Neural progenitor cell (in vitro differentiated cells): ENCODE data around the gene SPINK7. TPM values are rescaled to one million over a fixed set of nuclear protein-coding genes. Genes with fewer than 3 reads are reported as not detected.

ENCODE experiments used
- DNase-seq: peaks from one replicate; pipeline ENCODE4 v3.0.0-alpha.2; 2016; ENCODE audit warnings: low spot score
- H2AFZ ChIP-seq: fragments of 200-600 bp; sonication (generic); replicated peaks from 2 replicates; pipeline ENCODE4 v1.6.1; 2016; ENCODE audit warnings: antibody characterized with exemption
- H3F3A ChIP-seq: fragments of 200-600 bp; sonication (generic); 2 replicates; pipeline ENCODE4 v1.6.1; 2016; ENCODE audit warnings: antibody characterized with exemption, low read depth
- H3K27ac ChIP-seq: fragments of 200-600 bp; sonication (generic); 2 replicates; pipeline ENCODE4 v1.5.1; 2016; ENCODE audit warnings: mild to moderate bottlenecking
- H3K27me3 ChIP-seq: fragments of 200-600 bp; sonication (generic); 2 replicates; pipeline ENCODE4 v1.6.1; 2016; ENCODE audit warnings: mild to moderate bottlenecking, moderate library complexity
- H3K36me3 ChIP-seq: fragments of 200-600 bp; sonication (generic); 2 replicates; pipeline ENCODE4 v1.5.1; 2016
- H3K4me1 ChIP-seq: fragments of 200-600 bp; sonication (generic); 2 replicates; pipeline ENCODE4 v1.6.1; 2016; ENCODE audit warnings: mixed run types
- H3K4me2 ChIP-seq: fragments of 200-600 bp; sonication (generic); 2 replicates; pipeline ENCODE4 v1.6.1; 2016
- H3K4me3 ChIP-seq: fragments of 200-600 bp; sonication (generic); 2 replicates; pipeline ENCODE4 v1.5.1; 2016
- H3K79me2 ChIP-seq: fragments of 200-600 bp; sonication (generic); 2 replicates; pipeline ENCODE4 v1.6.1; 2016; ENCODE audit warnings: low read depth
- H3K9ac ChIP-seq: fragments of 200-600 bp; sonication (generic); 2 replicates; pipeline ENCODE4 v1.6.1; 2016
- H3K9me3 ChIP-seq: fragments of 200-600 bp; sonication (generic); 2 replicates; pipeline ENCODE4 v1.5.1; 2016; ENCODE audit warnings: low read depth
- H4K20me1 ChIP-seq: fragments of 200-600 bp; sonication (generic); 2 replicates; pipeline ENCODE4 v1.6.1; 2016; ENCODE audit warnings: low read depth
- H3K27ac Mint-ChIP-seq: 3 replicates; pipeline ENCODE4 v1.8.0; 2021; ENCODE audit warnings: mixed read lengths
- H3K27me3 Mint-ChIP-seq: 2 replicates; pipeline ENCODE4 v1.8.0; 2022; ENCODE audit warnings: low read depth, mild to moderate bottlenecking, inconsistent platforms, moderate library complexity, mixed read lengths; ENCODE audit not compliant: insufficient read depth
- H3K36me3 Mint-ChIP-seq: 3 replicates; pipeline ENCODE4 v1.8.0; 2021; ENCODE audit warnings: mixed read lengths
- H3K4me1 Mint-ChIP-seq: 3 replicates; pipeline ENCODE4 v1.8.0; 2021; ENCODE audit warnings: mixed read lengths
- H3K4me3 Mint-ChIP-seq: 3 replicates; pipeline ENCODE4 v1.8.0; 2021; ENCODE audit warnings: mild to moderate bottlenecking, moderate library complexity, mixed read lengths
- H3K9me3 Mint-ChIP-seq: 3 replicates; pipeline ENCODE4 v1.8.0; 2020; ENCODE audit warnings: mixed read lengths
- EZH2 ChIP-seq: fragments of 200-600 bp; sonication (generic); IDR thresholded peaks from 2 replicates; pipeline ENCODE4 v1.6.1; 2017; ENCODE audit warnings: antibody characterized with exemption, mild to moderate bottlenecking, moderate library complexity
- EZH2phosphoT487 ChIP-seq: fragments of 200-600 bp; sonication (generic); IDR thresholded peaks from 2 replicates; pipeline ENCODE4 v1.6.1; 2017; ENCODE audit warnings: antibody characterized with exemption
- total RNA-seq: library from RNA; depleted of rRNA; stranded (reverse); fragments of >200 nt; gene quantifications from 2 replicates; pipeline ENCODE4 v1.2.3, GENCODE V29; 2015; ENCODE audit warnings: low replicate concordance
- TF ChIP-seq, protein P1 (sequence below): fragments of 200-600 bp; sonication (generic); IDR thresholded peaks from 2 replicates; pipeline ENCODE4 v1.5.1; 2017; ENCODE audit warnings: antibody characterized with exemption, mild to moderate bottlenecking

SPINK7 gene
- total RNA-seq, 1 donor from 2014 or later: not detected

- Histone ChIP-seq H3K4me3 (no peak overlapping the region), H3F3A (no peaks in the 10 kb centered on the region), H3K4me2 (no peak overlapping the region), H3K27ac (no peak overlapping the region), H3K27me3 (no peaks in the 10 kb centered on the region), H3K79me2 (no peaks in the 10 kb centered on the region), H2AFZ (no peak overlapping the region), H3K4me1 (no peaks in the 10 kb centered on the region), H3K9me3 (no peaks in the 10 kb centered on the region), H4K20me1 (no peaks in the 10 kb centered on the region), H3K9ac (no peak overlapping the region), H3K36me3 (no peaks in the 10 kb centered on the region)
- DNase-seq: no peak
- Mint-ChIP-seq H3K4me3 (no peak overlapping the region), H3K36me3 (no peaks in the 10 kb centered on the region), H3K27ac (no peak overlapping the region), H3K27me3 (no peaks in the 10 kb centered on the region), H3K4me1 (peaks cover 5% of the 10 kb centered on the region), H3K9me3 (no peaks in the 10 kb centered on the region)
- TF ChIP-seq EZH2phosphoT487 (no peak), EZH2 (no peak)
- TF ChIP-seq, protein P1, sequence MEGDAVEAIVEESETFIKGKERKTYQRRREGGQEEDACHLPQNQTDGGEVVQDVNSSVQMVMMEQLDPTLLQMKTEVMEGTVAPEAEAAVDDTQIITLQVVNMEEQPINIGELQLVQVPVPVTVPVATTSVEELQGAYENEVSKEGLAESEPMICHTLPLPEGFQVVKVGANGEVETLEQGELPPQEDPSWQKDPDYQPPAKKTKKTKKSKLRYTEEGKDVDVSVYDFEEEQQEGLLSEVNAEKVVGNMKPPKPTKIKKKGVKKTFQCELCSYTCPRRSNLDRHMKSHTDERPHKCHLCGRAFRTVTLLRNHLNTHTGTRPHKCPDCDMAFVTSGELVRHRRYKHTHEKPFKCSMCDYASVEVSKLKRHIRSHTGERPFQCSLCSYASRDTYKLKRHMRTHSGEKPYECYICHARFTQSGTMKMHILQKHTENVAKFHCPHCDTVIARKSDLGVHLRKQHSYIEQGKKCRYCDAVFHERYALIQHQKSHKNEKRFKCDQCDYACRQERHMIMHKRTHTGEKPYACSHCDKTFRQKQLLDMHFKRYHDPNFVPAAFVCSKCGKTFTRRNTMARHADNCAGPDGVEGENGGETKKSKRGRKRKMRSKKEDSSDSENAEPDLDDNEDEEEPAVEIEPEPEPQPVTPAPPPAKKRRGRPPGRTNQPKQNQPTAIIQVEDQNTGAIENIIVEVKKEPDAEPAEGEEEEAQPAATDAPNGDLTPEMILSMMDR: no peak
Observed at GRCh38 chr5:148336704-148337435, 24.6 kb downstream of the SPINK7 start.

GRCh38 chr5:148342371-148343045 is 30.3 kb downstream of the SPINK7 start:
- TF ChIP-seq EZH2phosphoT487: no peak
- no peak for TF ChIP-seq EZH2
- TF ChIP-seq, protein P1: no peak
- no peaks in the 10 kb centered on the region for H3K4me1 Mint-ChIP-seq
- no peak for DNase-seq
- H3K36me3 Mint-ChIP-seq: no peaks in the 10 kb centered on the region
- H3K79me2 ChIP-seq: no peaks in the 10 kb centered on the region
- H3K4me2 ChIP-seq: no peak overlapping the region
- no peaks in the 10 kb centered on the region for H3K9me3 ChIP-seq
- H3K9me3 Mint-ChIP-seq: no peaks in the 10 kb centered on the region
- H3K27me3 Mint-ChIP-seq: no peaks in the 10 kb centered on the region
- H3F3A ChIP-seq: no peaks in the 10 kb centered on the region
- H3K27me3 ChIP-seq: no peaks in the 10 kb centered on the region
- no peak overlapping the region for H2AFZ ChIP-seq
- no peaks in the 10 kb centered on the region for H4K20me1 ChIP-seq
- H3K36me3 ChIP-seq: no peaks in the 10 kb centered on the region
- no peak overlapping the region for H3K27ac ChIP-seq
- H3K4me1 ChIP-seq: no peaks in the 10 kb centered on the region
- no peak overlapping the region for H3K9ac ChIP-seq
- no peak overlapping the region for H3K4me3 Mint-ChIP-seq
- no peak overlapping the region for H3K27ac Mint-ChIP-seq
- no peak overlapping the region for H3K4me3 ChIP-seq

GRCh38 chr5:148343046-148343407 is 30.8 kb downstream of the SPINK7 start:
- no peak overlapping the region for H3K27ac Mint-ChIP-seq
- Histone ChIP-seq H3K27me3 (no peaks in the 10 kb centered on the region), H3K27ac (no peak overlapping the region), H3K9ac (no peak overlapping the region), H3K36me3 (no peaks in the 10 kb centered on the region), H3K79me2 (no peaks in the 10 kb centered on the region), H3K4me3 (no peak overlapping the region), H4K20me1 (no peaks in the 10 kb centered on the region), H3K4me2 (no peak overlapping the region), H3K9me3 (no peaks in the 10 kb centered on the region), H2AFZ (no peak overlapping the region), H3F3A (no peaks in the 10 kb centered on the region), H3K4me1 (no peaks in the 10 kb centered on the region)
- H3K4me3 Mint-ChIP-seq: no peak overlapping the region
- TF ChIP-seq EZH2 (no peak), EZH2phosphoT487 (no peak)
- TF ChIP-seq, protein P1: no peak
- no peak for DNase-seq
- H3K4me1 Mint-ChIP-seq: no peaks in the 10 kb centered on the region
- H3K36me3 Mint-ChIP-seq: no peaks in the 10 kb centered on the region
- H3K27me3 Mint-ChIP-seq: no peaks in the 10 kb centered on the region
- no peaks in the 10 kb centered on the region for H3K9me3 Mint-ChIP-seq
